EH (cell line): ENCODE measurements around the gene MYZAP.
"Not testable (repeated sequence)": the region's sequence is repeated elsewhere in the genome, so short reads cannot be mapped to it uniquely, and the experiment has no call there.

Source experiments
- DNase-seq: peaks from one replicate; pipeline ENCODE4 v3.0.0-alpha.2; 2015; ENCODE audit warnings: low read depth

Gene MYZAP

DNA sequence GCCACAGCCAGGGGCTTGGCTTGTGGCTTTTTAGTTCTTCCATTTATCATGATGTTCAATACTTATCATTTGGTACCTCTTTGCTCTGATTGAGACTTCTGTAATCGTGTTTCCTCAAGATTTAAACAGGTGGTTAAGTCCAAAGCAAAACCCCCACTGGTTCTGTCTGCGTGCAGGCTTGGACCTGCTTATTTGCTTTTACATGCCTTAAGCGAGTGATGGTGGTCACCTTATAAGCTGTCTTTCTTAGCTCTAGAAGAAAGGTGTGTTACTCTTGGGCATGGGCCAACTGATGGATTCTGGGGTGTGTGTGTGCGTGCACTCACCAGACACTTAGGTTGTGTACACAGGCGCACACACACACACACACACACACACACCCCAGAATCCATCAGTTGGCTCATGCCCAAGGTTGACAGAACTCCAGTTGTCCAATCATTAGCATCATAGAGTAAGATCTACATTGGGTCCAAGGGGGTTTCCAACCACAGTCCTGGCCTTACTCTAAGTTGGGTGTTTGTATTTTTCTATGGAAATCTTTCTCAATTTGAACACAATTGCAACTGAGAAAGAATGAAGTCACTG lies 1.2 kb downstream of the MYZAP start:
- DNase-seq = no peak

DNA sequence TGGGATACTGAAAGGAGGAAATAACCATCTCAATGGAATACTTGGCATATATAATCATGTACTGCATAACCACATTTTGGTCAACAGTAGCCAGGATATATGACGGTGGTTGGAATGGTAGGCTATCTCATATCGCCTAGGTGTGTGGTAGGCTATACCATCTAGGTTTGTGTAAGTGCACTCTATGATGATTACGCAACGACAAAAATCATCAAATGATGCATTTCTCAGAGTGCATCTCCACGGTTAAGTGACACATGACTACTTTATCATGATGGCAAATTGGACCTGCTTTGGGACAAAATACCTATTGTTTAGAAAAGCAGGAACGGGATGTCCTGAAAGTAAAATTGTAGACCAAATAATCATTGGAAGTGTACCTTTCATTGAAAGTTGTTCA lies 2.8 kb downstream of the MYZAP start:
- DNase-seq = no peak

DNA sequence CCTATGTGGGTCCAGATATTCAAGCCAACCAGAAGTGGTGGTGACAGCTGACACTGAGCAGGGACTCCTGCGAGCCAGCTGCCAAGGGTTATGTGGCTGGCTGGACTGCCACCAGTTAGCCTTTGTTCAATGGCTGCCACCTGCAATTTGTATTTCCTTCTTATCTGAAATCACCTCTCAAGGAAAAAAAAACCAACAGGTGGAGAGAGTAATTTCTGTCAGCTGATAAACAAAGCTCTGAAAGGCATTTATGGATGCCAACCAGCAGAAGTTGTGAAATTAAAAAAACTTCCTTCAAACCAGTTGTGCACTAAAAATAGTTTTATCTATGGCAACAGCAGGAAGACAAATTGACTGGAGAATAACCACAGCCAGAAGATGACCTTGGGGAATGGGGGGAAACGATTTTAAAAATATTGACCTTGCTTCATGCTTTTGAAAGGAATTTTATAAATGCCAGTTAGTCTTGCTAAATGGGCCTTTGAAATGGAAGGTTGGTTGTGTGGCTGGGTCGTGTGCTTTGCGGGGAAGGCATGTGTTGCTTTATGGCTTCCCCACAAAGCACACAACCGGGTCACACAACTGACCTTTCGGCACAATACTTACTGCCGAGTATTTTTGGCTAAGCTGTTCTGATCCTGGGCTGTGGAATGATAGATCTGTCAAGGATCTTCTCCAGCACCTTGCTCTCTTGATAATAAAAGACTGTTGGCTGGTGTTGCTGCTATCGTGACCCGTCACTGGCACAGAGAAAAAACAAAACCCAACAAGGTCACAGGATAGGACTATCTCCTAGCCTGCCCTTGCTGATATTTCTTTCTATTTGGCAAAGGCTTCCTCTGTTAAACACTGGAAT lies 3.5 kb downstream of the MYZAP start:
- DNase-seq = no peak

DNA sequence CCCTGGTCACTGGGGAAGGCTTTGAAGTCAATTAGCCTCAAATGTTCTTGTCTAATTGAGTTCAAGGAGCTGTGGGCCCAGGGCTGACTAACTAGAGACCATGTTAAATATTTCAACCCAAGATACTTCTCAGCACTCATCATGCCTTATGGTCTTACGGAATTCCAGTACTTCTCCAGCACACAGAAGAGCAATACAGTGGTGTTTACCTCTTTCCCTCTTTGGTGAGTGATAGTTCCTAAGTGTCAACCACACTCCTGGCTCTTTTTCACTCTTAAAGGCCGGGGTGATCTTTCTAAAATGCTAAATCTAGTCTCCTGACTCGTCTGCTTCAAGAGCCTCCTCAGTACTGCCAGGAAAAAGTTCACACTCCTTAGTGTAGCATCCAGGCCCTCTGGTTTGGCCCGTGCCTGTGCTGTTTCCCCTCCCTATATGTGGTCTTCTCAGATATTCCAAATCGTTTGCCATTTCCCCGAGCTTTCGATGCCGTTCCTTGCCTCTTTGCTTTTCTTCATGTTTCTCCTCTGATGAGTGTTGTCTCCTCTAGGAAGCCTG lies 4.7 kb downstream of the MYZAP start:
- DNase-seq = no peak

DNA sequence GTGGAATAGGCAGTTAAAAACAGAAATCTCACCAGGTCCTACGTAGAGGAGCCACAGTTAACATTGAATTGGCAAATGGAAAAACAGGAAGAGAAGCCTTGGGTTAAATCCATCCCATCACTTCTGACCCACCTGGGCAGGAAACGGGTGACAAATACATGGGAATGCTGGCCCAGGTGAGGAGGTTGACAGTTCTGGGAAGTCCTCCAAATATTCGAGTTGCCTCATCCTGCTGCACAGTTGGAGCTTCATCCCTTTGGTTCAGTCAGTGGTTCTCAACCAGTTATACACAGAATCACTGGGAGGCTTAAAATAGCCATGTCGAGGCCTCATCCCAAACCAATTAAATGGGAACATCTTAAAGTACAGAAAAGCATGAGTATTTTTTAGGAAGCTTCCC lies 5.3 kb downstream of the MYZAP start:
- no peak for DNase-seq

DNA sequence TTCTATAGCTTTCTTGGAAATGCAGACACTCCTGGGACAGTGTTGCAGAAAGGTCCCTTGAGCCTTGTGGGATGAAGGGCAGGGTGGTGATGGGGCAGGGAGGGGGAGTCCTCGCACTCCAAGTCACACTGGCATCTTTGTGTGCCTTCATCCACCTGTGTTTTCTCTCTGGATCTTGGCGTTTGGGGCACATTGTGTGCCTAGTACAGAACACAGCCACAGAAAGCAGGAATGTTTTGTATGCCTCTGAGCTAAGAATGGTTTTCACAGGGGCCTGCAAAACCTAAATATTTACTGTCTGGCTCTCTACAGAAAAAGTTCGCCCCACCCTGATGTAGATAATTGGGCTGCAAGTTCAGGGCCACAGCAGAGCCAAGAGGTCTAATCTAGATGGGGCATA lies 5.7 kb downstream of the MYZAP start:
- no peak for DNase-seq

DNA sequence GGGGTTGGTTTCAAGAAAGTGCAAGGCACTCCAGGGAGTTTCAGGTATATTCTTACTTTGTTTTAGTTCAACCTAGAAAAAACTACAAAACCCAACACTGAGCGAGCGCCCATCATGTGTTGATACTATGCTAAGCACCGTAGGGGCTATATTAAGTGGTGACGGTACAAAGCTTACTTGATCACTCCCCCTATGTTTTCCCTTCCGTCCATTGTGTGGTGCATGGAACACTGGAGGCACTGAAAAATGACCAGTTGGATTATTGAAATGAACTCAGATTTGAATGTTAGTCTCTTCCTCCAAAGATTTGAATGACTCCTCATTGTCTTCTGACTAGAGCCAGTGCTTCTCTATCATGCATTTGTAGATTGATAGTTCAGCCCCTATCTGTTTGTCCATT lies 6.6 kb downstream of the MYZAP start:
- no peak for DNase-seq

DNA sequence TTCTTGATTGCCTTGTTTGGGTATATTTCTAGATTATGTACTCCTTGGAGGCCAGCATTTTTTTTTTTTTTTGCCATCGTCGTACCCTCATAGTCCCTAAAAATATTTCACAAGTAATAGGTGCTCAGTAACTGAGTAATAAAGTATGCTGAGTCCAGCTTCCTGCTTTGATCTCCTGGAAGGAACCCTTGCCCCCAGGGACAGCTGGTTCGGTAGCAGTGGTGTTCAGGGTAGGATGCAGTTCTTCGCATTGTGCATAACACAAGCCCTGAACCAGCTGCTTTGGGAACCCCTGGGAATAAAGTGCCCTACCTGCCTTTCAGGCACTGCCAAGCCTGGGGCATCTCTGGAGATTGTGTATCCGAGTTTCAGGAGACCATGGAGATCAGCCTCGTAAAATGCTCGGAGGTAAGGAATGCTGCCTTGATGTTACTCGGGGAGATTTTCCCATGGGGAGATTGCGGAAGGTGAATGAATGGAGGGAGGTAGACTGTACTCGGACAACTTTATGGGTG lies 7.6 kb downstream of the MYZAP start:
- no peak for DNase-seq

DNA sequence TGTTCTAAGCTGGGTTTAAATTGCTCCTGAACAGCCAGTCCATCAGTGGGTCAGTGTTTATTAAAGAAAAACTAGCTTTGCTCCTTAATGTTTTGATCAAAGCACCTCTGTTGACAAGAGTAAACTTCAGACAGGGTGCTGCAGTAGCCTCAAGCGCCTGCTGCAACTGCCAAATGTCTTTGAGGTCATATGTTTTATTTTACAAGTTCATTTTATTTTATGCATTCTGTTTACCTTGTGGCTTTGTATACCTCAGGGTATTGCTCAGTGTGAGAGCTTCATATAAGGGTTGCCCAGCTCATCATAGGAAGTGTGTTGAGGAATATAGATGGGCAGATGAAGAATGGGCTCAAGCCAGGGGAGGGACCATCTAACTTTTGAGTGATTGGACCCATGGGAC lies 8.5 kb downstream of the MYZAP start:
- no peak for DNase-seq

DNA sequence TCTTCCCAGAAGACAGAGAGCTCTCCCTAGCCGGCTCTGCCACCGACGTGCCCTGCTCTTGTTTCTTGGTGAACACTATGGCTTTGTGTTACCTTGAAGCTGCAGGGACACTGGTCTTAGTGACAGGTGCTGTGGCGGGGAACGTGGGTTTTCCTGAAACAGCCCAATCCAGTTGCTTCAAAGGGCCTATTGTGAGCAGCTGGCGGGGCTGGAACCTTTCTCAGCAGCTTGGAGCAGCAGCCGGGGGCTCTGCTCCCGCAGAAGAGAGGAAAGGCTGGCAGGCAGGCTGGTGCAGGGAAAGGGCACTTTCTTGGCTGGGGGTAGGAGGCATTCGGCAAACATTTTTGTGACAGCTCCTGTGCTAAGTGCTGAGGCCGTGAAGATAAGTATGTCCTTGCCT lies 12.8 kb downstream of the MYZAP start:
- no peak for DNase-seq

DNA sequence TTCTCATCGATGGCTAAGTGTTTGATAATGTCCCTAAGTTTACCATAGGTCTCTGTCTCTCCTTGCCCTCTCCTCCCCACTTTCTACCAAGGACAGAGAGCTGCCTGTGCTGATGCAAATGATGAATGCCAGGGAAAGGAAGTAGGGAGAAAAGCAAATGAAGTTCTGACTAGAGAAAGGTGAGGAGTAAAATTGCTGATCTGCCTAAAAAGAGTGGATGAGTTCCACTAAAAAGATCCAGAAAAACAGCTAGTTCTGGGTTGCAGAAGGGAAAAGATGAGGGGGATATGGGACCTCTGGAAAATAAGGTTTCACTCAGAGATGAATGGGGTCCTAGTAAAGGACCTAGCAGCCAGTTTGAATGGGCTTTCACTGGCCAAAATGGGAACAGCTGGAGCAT lies 13.8 kb downstream of the MYZAP start:
- no peak for DNase-seq

DNA sequence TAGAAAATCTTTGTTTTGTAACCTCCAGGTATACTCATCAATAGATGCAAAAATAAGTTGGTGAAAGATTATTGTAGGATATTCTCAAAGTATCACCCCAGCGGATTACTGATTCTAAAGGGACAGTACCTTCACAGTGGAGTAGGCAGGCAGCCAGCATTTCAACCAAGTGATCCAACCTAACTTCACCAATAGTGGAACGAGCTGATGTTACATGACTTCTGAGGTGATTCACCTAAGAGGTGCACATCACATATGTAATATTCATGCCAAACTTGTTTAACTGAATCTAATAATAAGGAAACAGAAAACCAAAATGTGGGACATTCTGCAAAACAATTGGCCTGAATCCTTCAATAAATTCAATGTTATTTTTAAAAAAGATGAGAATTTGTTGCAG lies 14.3 kb downstream of the MYZAP start:
- no peak for DNase-seq

DNA sequence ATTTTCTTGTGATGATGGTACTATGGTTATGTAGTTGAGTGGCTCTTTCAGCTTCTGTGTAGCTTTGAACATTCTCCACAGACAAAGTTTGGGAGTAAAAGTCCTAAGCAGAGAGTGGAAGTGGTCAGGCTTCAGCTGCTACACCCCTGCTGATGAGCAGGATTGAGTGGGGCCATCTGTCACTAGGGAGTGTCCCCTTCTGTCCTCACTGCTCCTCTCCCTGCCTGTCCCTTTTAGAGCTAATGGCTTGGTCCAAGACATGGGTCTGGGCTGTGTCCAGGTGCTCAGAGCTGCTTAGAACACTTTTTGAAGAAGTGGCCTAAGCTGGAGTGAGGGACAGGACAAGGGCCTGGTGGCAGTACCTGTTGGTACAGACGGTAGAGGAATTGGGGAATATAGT lies 15.1 kb downstream of the MYZAP start:
- no peak for DNase-seq

DNA sequence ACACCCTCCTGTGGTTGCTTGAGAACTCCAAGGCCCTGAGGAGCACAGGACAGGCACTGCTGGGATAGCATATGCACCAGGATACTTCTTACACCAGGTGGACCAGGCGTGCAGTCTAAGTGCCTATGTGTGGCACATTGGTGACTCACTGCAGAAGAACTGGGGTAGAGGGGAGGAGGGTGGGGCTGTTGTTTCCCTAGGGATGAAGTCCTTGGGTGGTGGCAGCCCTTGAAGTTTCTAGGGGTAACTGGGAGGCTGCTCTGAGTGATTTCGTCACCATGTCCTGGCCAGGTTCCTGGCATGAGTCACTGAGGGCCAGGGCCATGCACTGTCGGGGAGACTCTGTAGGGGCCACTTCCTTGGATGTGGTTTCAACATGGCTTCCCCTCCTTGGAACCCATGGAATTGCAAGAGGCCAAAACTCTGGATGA lies 15.9 kb downstream of the MYZAP start:
- peak; percentile 76 for DNase-seq

DNA sequence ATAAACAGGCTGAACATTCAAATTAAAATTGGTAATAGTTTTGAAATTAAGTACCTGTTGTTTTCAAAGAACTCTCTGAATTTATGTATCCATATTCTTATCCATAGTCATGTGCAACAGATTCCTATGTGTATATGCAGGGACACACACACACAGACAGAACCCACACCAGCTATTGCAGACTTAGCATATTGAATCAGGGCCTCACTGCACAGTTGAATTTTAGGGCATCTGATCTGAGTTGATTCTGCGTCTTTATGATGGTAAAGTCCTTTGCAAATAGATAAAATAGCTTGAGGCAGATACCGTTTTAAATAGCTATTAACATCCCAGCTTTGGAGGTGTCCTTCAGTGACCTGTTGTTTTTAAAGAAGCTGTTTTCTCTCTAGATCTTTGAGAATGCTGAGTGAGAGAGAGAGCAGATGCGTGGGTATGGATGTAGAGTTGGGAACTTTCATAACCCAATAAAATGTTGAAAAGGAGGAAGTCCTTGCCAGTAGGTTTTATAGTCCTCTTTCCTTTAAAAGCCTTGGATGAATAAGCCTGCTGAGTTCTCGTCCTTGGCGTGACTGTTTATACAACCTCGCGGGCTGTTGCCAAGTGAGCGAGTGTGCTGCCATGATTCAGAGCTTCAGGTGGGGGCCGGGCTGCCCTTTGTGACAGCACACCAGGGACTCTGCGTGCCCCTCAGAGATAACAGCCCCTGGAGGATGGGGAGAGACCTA lies 18.3 kb downstream of the MYZAP start:
- DNase-seq = peak; percentile 90

DNA sequence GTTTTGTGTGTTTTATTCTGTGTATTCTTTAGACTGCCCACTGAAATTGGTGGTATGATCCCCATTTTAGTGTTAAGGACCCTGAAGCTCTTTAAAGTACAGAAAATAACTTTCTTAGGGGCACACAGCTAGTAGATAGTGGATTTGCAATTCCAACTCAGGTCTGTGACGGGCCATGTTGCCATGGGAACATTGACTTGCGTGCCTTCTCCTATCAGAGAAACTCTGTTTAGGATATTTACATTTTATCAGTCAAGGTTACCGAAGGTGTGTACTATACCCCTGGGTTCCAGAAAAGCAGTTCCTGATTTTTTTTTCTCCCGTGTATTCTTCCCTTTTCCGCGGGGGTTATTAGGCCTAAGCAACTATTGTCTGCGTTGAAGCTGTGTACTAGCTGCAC lies 19.4 kb downstream of the MYZAP start:
- no peak for DNase-seq

DNA sequence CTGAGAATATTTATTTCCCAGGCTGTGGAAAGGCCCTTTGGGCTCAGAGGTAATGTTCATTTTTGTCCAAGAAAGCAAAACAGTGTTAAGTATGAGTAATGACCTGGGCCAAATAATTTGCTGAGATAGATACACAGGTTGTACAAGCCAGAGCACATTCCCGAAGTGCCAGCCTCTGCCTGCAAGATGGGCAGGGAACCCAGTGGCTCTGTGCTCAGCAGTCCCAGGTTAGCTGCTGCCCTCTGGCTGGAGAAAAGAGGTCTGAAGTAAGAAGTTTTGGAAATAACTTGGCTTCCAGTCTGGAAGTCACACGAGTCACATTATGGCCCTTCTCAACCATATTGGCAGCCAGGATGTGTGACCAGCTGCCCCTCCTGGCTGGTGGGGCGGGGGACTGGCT lies 20.2 kb downstream of the MYZAP start:
- DNase-seq = peak; percentile 38

DNA sequence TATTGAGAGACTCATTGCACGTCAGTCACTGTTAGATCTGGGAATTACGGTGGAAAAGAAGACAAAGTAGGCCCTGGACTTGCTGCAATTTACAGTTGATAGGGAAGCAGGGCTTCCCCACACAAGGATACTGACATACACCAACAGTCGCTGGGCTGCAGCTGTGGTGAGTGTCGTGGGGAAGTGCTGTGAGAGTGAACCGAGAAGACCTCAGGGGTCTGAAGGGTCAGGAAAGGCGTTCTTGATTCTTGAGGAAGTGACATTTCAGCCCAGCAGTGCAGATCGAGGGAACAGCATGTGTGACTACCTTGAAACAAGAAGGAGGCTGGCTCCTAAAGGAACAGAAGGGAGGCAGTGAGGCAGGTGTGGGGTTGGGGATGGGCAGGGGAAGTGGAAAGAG lies 22.5 kb downstream of the MYZAP start:
- DNase-seq = no peak

DNA sequence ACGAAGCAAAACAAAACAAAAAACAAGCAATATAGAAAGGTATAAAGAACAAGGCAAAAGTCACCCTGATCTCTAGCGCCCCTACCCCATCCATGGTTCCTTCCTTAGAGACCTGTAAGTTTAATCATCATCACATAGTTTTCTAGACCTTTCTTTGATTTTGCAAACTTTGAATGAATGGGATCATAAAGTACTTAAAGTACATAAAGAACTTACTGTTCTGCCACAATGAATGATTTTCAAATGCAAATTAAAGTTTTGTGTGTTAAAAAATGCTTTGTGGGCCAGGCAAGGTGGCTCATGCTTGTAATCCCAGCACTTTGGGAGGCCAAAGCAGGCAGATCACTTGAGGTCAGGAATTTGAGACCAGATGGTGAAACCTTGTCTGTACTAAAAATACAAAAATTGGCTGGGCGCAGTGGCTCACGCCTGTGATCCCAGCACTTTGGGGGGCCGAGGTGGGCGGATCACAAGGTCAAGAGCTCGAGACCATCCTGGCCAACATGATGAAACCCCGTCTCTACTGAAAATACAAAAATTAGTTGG lies 24.3 kb downstream of the MYZAP start:
- DNase-seq = not testable (repeated sequence)

DNA sequence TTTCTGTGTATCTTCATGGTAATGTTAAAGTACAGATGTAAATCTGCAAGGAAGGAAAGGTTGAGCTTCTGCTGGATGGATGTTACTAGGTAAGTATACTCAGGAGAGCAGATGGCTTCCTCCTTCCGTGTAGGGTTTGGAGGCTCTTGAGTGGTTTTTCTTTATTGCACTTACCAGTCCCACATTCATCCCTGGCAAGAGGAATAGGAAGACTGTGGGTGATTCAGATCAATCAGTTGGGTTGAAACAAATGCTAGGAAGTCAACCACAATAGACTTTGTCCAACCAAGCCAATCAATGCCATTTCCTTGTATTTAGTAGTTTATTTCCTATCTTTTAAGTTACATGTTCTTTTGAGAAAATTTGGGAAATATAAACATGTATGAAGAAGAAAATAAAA lies 26.6 kb downstream of the MYZAP start:
- DNase-seq = no peak

DNA sequence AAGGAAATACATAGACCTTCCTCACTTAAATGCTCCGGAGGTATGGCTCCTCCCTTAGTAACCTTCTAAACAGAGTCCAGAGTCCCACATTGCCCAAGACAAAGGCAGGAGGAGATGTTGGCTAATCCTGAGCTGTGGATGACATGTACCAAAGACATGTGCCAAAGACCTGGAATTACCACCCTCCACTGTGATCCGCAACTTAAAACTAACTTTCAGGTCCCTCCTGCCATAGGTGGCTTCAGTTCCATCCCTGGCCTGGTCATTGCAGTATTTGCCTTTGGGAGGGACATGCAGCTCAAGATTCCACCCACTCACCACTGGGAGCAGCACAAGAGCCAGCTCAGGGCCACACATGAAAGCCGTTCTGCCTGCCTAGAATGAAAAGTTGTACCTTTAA lies 28.0 kb downstream of the MYZAP start:
- DNase-seq = no peak

DNA sequence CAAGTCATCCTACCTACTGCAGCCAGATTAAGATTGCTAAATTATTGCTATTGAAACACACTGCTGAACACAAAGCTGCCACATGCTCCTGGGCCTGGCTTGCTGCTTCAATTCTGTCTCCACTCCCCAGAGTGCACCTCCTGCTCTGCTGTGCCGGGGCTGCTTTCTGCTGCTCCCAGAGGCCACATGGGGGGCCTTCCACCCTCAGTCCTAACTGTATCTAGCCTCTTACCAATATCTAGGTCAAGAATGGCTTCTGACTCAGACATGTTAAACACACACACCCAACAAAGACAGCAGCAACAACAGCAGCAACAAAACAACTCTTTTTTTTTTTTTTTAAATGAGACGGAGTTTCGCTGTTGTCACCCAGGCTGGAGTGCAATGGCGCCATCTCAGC lies 33.0 kb downstream of the MYZAP start:
- DNase-seq = no peak
